Measurements from ENCODE around the gene MIGA2. TPM values are rescaled to one million over a fixed set of nuclear protein-coding genes. Genes with fewer than 3 reads are reported as not detected.

The MIGA2 gene
- total RNA-seq, 4 donors from 2014 or later = 25.3 to 56.7 (median 34.2) TPM

DNA sequence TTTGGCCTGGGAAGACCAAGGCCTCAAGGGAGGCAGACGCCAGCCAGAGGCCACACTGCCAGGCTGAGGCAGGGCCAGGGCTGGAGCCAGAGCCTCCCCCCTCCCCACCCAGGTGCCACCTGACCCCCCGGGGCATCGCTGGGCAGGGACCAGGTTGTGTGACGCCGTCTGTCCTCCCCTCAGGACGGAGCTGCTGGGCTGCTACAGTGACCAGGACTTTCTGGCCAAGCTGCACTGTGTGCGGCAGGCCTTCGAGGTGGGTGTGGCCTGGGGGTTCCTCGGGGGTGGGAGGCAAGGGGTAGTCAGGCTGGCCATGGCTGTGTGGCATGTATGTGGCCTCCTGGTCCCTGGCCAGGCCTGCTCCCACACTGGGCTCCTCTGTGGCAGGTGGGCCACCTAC lies 26.6 kb downstream of the MIGA2 start:
- H3K27ac ChIP-seq = no peak overlapping the region
- peaks cover 0 to 93% (median 33%) of the 10 kb centered on the region in 3 donors for H3K36me3 ChIP-seq
- 81 to 93% methylated on average over 3 to 5 of the region's 9 CpGs for WGBS, 2 donors
- no peak for DNase-seq (ENCODE audit: low spot score in 2 of 2)
- TF ChIP-seq POLR2A (IDR thresholded peaks at IDR 0.05) = no peak
- H3K9me3 ChIP-seq = no peaks in the 10 kb centered on the region
- no peak overlapping the region for H3K4me3 ChIP-seq
- H3K4me1 ChIP-seq = no peaks in the 10 kb centered on the region
- no peaks in the 10 kb centered on the region for H3K27me3 ChIP-seq

DNA sequence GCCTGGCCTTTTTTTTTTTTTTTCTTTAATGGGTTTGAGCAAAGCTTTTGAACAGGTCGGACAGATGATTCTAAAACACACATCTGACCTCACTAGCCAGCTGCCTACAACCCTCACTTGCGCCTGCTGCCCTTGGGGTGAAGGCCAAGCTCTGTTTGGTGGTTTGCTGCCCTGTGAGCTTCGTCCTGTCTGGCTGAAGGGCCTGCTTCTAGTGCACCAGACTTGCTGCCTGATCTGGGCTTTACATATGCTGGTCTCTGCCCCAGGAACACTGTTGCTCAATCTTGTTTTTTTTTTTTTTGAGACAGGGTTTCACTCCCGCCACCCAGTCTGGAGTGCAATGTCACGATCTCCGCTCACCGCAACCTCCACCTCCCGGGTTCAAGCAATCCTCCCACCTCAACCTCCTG lies 28.1 kb downstream of the MIGA2 start:
- H3K4me3 ChIP-seq = no peak overlapping the region
- no peaks in the 10 kb centered on the region for H3K9me3 ChIP-seq
- peaks cover 0 to 98% (median 33%) of the 10 kb centered on the region in 3 donors for H3K36me3 ChIP-seq
- TF ChIP-seq, protein P1, sequence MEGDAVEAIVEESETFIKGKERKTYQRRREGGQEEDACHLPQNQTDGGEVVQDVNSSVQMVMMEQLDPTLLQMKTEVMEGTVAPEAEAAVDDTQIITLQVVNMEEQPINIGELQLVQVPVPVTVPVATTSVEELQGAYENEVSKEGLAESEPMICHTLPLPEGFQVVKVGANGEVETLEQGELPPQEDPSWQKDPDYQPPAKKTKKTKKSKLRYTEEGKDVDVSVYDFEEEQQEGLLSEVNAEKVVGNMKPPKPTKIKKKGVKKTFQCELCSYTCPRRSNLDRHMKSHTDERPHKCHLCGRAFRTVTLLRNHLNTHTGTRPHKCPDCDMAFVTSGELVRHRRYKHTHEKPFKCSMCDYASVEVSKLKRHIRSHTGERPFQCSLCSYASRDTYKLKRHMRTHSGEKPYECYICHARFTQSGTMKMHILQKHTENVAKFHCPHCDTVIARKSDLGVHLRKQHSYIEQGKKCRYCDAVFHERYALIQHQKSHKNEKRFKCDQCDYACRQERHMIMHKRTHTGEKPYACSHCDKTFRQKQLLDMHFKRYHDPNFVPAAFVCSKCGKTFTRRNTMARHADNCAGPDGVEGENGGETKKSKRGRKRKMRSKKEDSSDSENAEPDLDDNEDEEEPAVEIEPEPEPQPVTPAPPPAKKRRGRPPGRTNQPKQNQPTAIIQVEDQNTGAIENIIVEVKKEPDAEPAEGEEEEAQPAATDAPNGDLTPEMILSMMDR (IDR thresholded peaks at IDR 0.05) = no peak
- TF ChIP-seq EP300 (IDR thresholded peaks at IDR 0.05) (no peak), POLR2A (IDR thresholded peaks at IDR 0.05) (no peak)
- 87 to 94% methylated on average over 8 of the region's 8 CpGs for WGBS, 2 donors
- no peaks in the 10 kb centered on the region for H3K27me3 ChIP-seq
- no peak overlapping the region for H3K27ac ChIP-seq
- DNase-seq (ENCODE audit: low spot score in 2 of 2) = no peak
- H3K4me1 ChIP-seq = no peaks in the 10 kb centered on the region

DNA sequence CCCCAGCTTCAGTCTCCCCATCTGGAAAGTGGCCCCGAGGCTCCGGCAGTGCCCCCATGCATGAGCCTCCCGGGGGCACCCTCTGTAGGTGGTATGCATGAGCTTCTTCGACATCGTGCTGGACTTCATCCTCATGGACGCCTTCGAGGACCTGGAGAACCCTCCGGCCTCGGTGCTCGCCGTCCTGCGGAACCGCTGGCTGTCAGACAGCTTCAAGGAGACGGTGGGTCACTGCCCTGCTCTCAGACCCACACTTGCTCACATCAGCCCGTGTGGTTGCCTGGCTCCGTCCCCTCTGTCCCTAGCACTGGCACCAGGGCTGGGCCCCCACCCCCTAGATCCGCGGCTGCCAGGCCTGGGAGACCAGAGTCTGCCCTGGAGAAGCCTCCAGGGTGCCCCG lies 31.7 kb downstream of the MIGA2 start:
- Histone ChIP-seq H3K4me3 (no peak overlapping the region), H3K27ac (no peak overlapping the region), H3K36me3 (peaks cover 0 to 85% (median 23%) of the 10 kb centered on the region in 3 donors), H3K9me3 (no peaks in the 10 kb centered on the region), H3K4me1 (no peaks in the 10 kb centered on the region), H3K27me3 (no peaks in the 10 kb centered on the region)
- TF ChIP-seq, protein P1 (IDR thresholded peaks at IDR 0.05) = no peak
- no peak for TF ChIP-seq EP300 (IDR thresholded peaks at IDR 0.05)
- no peak for TF ChIP-seq POLR2A (IDR thresholded peaks at IDR 0.05)
- 95 to 97% methylated on average over 17 to 18 of the region's 19 CpGs for WGBS, 2 donors
- DNase-seq (ENCODE audit: low spot score in 2 of 2) = no peak

DNA sequence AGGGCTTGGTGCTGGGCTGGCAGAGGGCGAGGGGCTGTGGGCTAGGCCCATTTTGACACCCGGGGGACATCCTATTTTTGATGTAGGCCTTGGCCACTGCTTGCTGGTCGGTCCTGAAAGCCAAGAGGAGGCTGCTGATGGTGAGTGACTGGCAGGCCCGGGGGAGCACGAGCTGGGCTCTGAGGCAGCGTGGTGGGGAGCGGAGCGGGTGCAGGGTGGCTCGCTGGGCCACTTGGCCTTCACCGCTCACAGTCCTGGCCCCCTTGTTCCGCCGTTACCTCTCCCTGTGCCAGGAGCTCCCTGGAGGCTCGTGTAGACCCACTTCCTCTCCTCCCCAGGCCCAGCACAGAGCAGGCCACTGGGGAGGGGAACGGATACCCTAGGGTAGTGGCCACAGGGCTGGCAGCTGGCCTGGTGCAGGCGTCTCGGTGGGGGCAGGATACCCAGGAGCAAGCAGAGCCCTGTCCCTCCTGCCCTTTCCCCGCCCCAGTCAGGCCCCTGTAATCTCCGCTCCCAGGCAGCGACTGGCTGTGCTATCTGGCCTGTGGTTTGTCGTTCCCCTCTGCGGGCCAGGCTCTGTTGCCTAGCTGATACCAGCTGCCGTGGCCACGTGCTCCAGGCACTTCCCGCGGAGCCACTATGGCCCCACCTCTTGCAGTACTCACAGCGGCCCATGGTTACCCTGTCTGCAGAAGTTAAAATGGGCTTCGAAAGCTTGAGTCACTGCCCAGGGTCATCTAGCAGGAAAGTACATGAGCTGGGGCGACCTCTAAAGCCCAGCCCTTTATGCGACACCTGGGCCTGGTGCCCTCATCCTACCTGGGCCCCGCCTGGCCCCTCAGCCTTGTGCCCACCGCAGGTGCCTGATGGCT lies 32.8 kb downstream of the MIGA2 start:
- Histone ChIP-seq H3K36me3 (peaks cover 0 to 74% (median 15%) of the 10 kb centered on the region in 3 donors), H3K9me3 (no peaks in the 10 kb centered on the region), H3K27ac (peak overlapping the region in 1 of 4 donors; percentile 40), H3K4me1 (no peaks in the 10 kb centered on the region), H3K4me3 (no peak overlapping the region), H3K27me3 (no peaks in the 10 kb centered on the region)
- peak; percentile 18 to 39 for DNase-seq (ENCODE audit: low spot score in 2 of 2)
- 82 to 88% methylated on average over 18 to 29 of the region's 31 CpGs for WGBS, 2 donors
- TF ChIP-seq POLR2A (IDR thresholded peaks at IDR 0.05) = no peak
- TF ChIP-seq, protein P1 (IDR thresholded peaks at IDR 0.05) = no peak
- no peak for TF ChIP-seq EP300 (IDR thresholded peaks at IDR 0.05)

DNA sequence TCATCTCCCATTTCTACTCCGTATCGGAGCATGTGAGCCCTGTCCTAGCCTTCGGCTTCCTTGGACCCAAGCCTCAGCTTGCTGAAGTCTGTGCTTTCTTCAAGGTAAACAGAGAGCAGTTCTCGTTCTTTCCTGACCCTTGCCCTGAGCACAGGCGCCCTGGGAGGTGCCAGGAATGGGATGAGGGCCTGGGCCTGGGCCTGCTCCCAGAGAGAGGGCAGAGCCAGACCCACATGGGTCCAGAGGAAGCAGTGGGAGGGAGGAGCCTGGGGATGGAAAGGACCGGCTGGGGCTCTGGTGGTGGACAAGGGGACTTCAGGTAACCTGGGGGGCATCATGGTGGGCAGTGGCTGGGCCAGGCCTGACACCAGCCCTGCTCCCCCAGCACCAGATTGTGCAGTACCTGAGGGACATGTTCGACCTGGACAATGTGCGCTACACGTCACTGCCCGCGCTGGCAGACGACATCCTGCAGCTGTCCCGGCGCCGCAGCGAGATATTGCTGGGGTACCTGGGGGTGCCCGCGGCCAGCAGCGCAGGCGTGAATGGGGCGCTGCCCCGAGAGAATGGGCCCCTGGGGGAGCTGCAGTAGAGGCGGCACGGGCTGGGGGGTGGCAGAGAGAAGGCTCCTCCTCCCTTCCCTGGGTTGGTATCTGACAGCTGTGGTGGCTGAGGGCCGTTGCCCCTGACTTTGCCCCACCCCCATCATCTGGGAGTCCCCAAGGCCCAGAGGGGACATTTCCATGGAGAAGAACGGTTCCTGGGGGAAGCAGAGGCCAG lies 33.6 kb downstream of the MIGA2 start:
- Histone ChIP-seq H3K9me3 (no peaks in the 10 kb centered on the region), H3K27ac (no peak overlapping the region), H3K4me1 (no peaks in the 10 kb centered on the region), H3K4me3 (no peak overlapping the region), H3K27me3 (no peaks in the 10 kb centered on the region), H3K36me3 (peaks cover 0 to 66% (median 10%) of the 10 kb centered on the region in 3 donors)
- 81 to 86% methylated on average over 19 to 22 of the region's 26 CpGs for WGBS, 2 donors
- DNase-seq (ENCODE audit: low spot score in 2 of 2) = no peak
- no peak for TF ChIP-seq POLR2A (IDR thresholded peaks at IDR 0.05)
- TF ChIP-seq, protein P1 (IDR thresholded peaks at IDR 0.05) = no peak
- TF ChIP-seq EP300 (IDR thresholded peaks at IDR 0.05) = no peak

All from tibial nerve (tissue), 4 donors.